ENCODE measurements around the gene ZIK1.
A peak's percentile ranks its signal among the peaks of the same experiment; 100 is the strongest.

ZIK1 gene

GRCh38 chr19:57560049-57560491 is 23.9 kb upstream of the ZIK1 start:
- H3K36me3 ChIP-seq (replicated peaks; ENCODE audit: low read depth, low read length) = peaks cover 29% of the 10 kb centered on the region
- no peak overlapping the region for H3K9ac ChIP-seq (ENCODE audit: low read length)
- peak overlapping the region; percentile 90 for H3K4me3 ChIP-seq (ENCODE audit: low read length)
- H4K20me1 ChIP-seq (ENCODE audit: insufficient read depth, low read length) = no peaks in the 10 kb centered on the region
- H3K4me2 ChIP-seq (ENCODE audit: low read length) = peak overlapping the region; percentile 86
- H2AFZ ChIP-seq (ENCODE audit: low read depth, low read length) = peak overlapping the region; percentile 93
- H3K79me2 ChIP-seq (ENCODE audit: low read length) = peaks cover 21% of the 10 kb centered on the region
- no peak overlapping the region for H3K27ac ChIP-seq (ENCODE audit: low read length)
- peaks cover 49% of the 10 kb centered on the region for H3K9me3 ChIP-seq (ENCODE audit: insufficient read depth, low read length)
- no peaks in the 10 kb centered on the region for H3K27me3 ChIP-seq (ENCODE audit: low read depth, low read length)
- no peak for TF ChIP-seq CTCF (IDR thresholded peaks at IDR 0.05; ENCODE audit: low read depth, low read length)
- TF ChIP-seq EZH2phosphoT487 (IDR thresholded peaks at IDR 0.05; ENCODE audit: low read depth) = no peak
- peaks cover 6% of the 10 kb centered on the region for H3K4me1 ChIP-seq (ENCODE audit: low read length)

- no peak overlapping the region for H3K9ac ChIP-seq (ENCODE audit: low read length)
- no peak overlapping the region for H3K4me3 ChIP-seq (ENCODE audit: low read length)
Measured at GRCh38 chr19:57563547-57563946, 20.4 kb upstream of the ZIK1 start.

GRCh38 chr19:57566396-57567265 is 17.3 kb upstream of the ZIK1 start:
- H3K27me3 ChIP-seq (ENCODE audit: low read depth, low read length) = no peaks in the 10 kb centered on the region
- no peaks in the 10 kb centered on the region for H4K20me1 ChIP-seq (ENCODE audit: insufficient read depth, low read length)
- no peak overlapping the region for H2AFZ ChIP-seq (ENCODE audit: low read depth, low read length)
- no peaks in the 10 kb centered on the region for H3K4me1 ChIP-seq (ENCODE audit: low read length)
- H3K79me2 ChIP-seq (ENCODE audit: low read length) = no peaks in the 10 kb centered on the region
- TF ChIP-seq CTCF (IDR thresholded peaks at IDR 0.05; ENCODE audit: low read depth, low read length) = no peak
- no peak for TF ChIP-seq EZH2phosphoT487 (IDR thresholded peaks at IDR 0.05; ENCODE audit: low read depth)
- no peak overlapping the region for H3K4me2 ChIP-seq (ENCODE audit: low read length)
- H3K9ac ChIP-seq (ENCODE audit: low read length) = no peak overlapping the region
- H3K27ac ChIP-seq (ENCODE audit: low read length) = no peak overlapping the region
- H3K4me3 ChIP-seq (ENCODE audit: low read length) = no peak overlapping the region
- H3K9me3 ChIP-seq (ENCODE audit: insufficient read depth, low read length) = peaks cover 81% of the 10 kb centered on the region
- peaks cover 24% of the 10 kb centered on the region for H3K36me3 ChIP-seq (replicated peaks; ENCODE audit: low read depth, low read length)

More at GRCh38 chr19:57563547-57563946, 20.4 kb upstream of the ZIK1 start:
- no peaks in the 10 kb centered on the region for H3K27me3 ChIP-seq (ENCODE audit: low read depth, low read length)
- H3K9me3 ChIP-seq (ENCODE audit: insufficient read depth, low read length) = peaks cover 75% of the 10 kb centered on the region
- no peak overlapping the region for H3K27ac ChIP-seq (ENCODE audit: low read length)
- H3K36me3 ChIP-seq (replicated peaks; ENCODE audit: low read depth, low read length) = peaks cover 14% of the 10 kb centered on the region
- no peak for TF ChIP-seq CTCF (IDR thresholded peaks at IDR 0.05; ENCODE audit: low read depth, low read length)
- H2AFZ ChIP-seq (ENCODE audit: low read depth, low read length) = no peak overlapping the region
- no peaks in the 10 kb centered on the region for H4K20me1 ChIP-seq (ENCODE audit: insufficient read depth, low read length)
- peaks cover 4% of the 10 kb centered on the region for H3K4me1 ChIP-seq (ENCODE audit: low read length)
- H3K4me2 ChIP-seq (ENCODE audit: low read length) = no peak overlapping the region
- H3K79me2 ChIP-seq (ENCODE audit: low read length) = peaks cover 11% of the 10 kb centered on the region

GRCh38 chr19:57570707-57571106 is 13.2 kb upstream of the ZIK1 start:
- Histone ChIP-seq H3K27ac (ENCODE audit: low read length) (no peak overlapping the region), H3K4me2 (ENCODE audit: low read length) (no peak overlapping the region), H3K79me2 (ENCODE audit: low read length) (no peaks in the 10 kb centered on the region), H3K36me3 (replicated peaks; ENCODE audit: low read depth, low read length) (peaks cover 60% of the 10 kb centered on the region), H3K27me3 (ENCODE audit: low read depth, low read length) (no peaks in the 10 kb centered on the region), H3K4me3 (ENCODE audit: low read length) (no peak overlapping the region), H2AFZ (ENCODE audit: low read depth, low read length) (no peak overlapping the region), H4K20me1 (ENCODE audit: insufficient read depth, low read length) (no peaks in the 10 kb centered on the region), H3K9ac (ENCODE audit: low read length) (no peak overlapping the region), H3K9me3 (ENCODE audit: insufficient read depth, low read length) (peaks cover 93% of the 10 kb centered on the region), H3K4me1 (ENCODE audit: low read length) (no peaks in the 10 kb centered on the region)
- no peak for TF ChIP-seq CTCF (IDR thresholded peaks at IDR 0.05; ENCODE audit: low read depth, low read length)
- TF ChIP-seq EZH2phosphoT487 (IDR thresholded peaks at IDR 0.05; ENCODE audit: low read depth) = no peak

All from OCI-LY3 (cell line).